ENCODE results near the gene RGL1.

- no peak for TF ChIP-seq CTCF (IDR thresholded peaks at IDR 0.05; ENCODE audit: low read length)
- TF ChIP-seq EZH2 (IDR thresholded peaks at IDR 0.05; ENCODE audit: borderline replicate concordance, low read length): no peak
Observed at GRCh38 chr1:183859831-183860230, 54.9 kb downstream of the RGL1 start.
